WTC11 (cell line): Measurements from ENCODE around the gene PRDM2. TPM values are rescaled to one million over a fixed set of nuclear protein-coding genes. Genes with fewer than 3 reads are reported as not detected.

ENCODE experiments used
- ATAC-seq: fragments of 200-7000 bp; cut with Tn5 transposase; 2 replicates; pipeline ENCODE4 v1.10.0; 2021; ENCODE audit warnings: mild to moderate bottlenecking, moderate library complexity
- CTCF ChIA-PET: fragments of 300-600 bp; sonication (Branson Sonifier 250); formaldehyde crosslinking; loops from one replicate; lab custom pipeline; 2021; ENCODE audit warnings: antibody characterized with exemption; lab: Charles Lee
- POLR2A ChIA-PET: fragments of 350-600 bp; sonication (Branson Sonifier 250); formaldehyde crosslinking; loops from one replicate; lab custom pipeline; 2021; ENCODE audit warnings: antibody characterized with exemption; lab: Charles Lee
- DNase-seq: peaks from one replicate; pipeline ENCODE4 v3.0.0; 2021; ENCODE audit warnings: low spot score
- H3K27ac Mint-ChIP-seq: 2 replicates; pipeline ENCODE4 v1.8.0; 2021; ENCODE audit warnings: mixed read lengths
- H3K27me3 Mint-ChIP-seq: 2 replicates; pipeline ENCODE4 v1.8.0; 2021; ENCODE audit warnings: low read depth, mild to moderate bottlenecking, moderate library complexity, mixed read lengths
- H3K36me3 Mint-ChIP-seq: 2 replicates; pipeline ENCODE4 v1.8.0; 2021; ENCODE audit warnings: mixed read lengths
- H3K4me1 Mint-ChIP-seq: 2 replicates; pipeline ENCODE4 v1.8.0; 2022; ENCODE audit warnings: mixed read lengths
- H3K4me3 Mint-ChIP-seq: 2 replicates; pipeline ENCODE4 v1.8.0; 2021; ENCODE audit warnings: mild to moderate bottlenecking, moderate library complexity, mixed read lengths
- H3K9me3 Mint-ChIP-seq: 2 replicates; pipeline ENCODE4 v1.8.0; 2021; ENCODE audit warnings: mixed read lengths
- AFF4 ChIP-seq: sonication (generic); formaldehyde crosslinking; IDR thresholded peaks from 2 replicates; pipeline ENCODE4 v1.8.1; 2023; ENCODE audit warnings: mild to moderate bottlenecking, missing genetic modification reagents, borderline replicate concordance
- CREB1 ChIP-seq: sonication (generic); formaldehyde crosslinking; IDR thresholded peaks from 2 replicates; pipeline ENCODE4 v1.8.0; 2023; ENCODE audit warnings: mild to moderate bottlenecking, missing genetic modification reagents
- FOXK1 ChIP-seq: sonication (generic); formaldehyde crosslinking; IDR thresholded peaks from 2 replicates; pipeline ENCODE4 v1.8.0; 2022; ENCODE audit warnings: mild to moderate bottlenecking, moderate library complexity, missing genetic modification reagents
- FOXP1 ChIP-seq: sonication (generic); formaldehyde crosslinking; IDR thresholded peaks from 2 replicates; pipeline ENCODE4 v1.8.0; 2022; ENCODE audit warnings: missing genetic modification reagents, mild to moderate bottlenecking, moderate library complexity, borderline replicate concordance
- MLX ChIP-seq: sonication (generic); formaldehyde crosslinking; IDR thresholded peaks from 2 replicates; pipeline ENCODE4 v1.8.1; 2023; ENCODE audit warnings: mild to moderate bottlenecking, missing genetic modification reagents, moderate library complexity
- MYBL2 ChIP-seq: sonication (generic); formaldehyde crosslinking; IDR thresholded peaks from 2 replicates; pipeline ENCODE4 v1.8.1; 2023; ENCODE audit warnings: mild to moderate bottlenecking, moderate library complexity, missing genetic modification reagents
- NFATC4 ChIP-seq: fragments of 250-450 bp; sonication (Bioruptor Pico); IDR thresholded peaks from 2 replicates; pipeline ENCODE4 v1.9.0; 2021; ENCODE audit warnings: mild to moderate bottlenecking
- NFE2L1 ChIP-seq: sonication (generic); formaldehyde crosslinking; IDR thresholded peaks from 2 replicates; pipeline ENCODE4 v1.8.1; 2023; ENCODE audit warnings: missing genetic modification reagents
- NFYB ChIP-seq: sonication (generic); formaldehyde crosslinking; conservative IDR thresholded peaks from 2 replicates; pipeline ENCODE4 v1.8.0; 2022; ENCODE audit warnings: low read depth, missing genetic modification reagents
- PRRX2 ChIP-seq: fragments of 250-450 bp; sonication (Bioruptor Pico); IDR thresholded peaks from 2 replicates; pipeline ENCODE4 v1.8.0; 2021; ENCODE audit warnings: mild to moderate bottlenecking
- TEAD4 ChIP-seq: sonication (generic); formaldehyde crosslinking; IDR thresholded peaks from 2 replicates; pipeline ENCODE4 v1.8.0; 2022; ENCODE audit warnings: mild to moderate bottlenecking, missing genetic modification reagents
- total RNA-seq: library from RNA; stranded (reverse); gene quantifications from 3 replicates; pipeline ENCODE4 v1.2.3, GENCODE V29; 2021
- TF ChIP-seq, protein P1 (sequence below): fragments of 250-450 bp; sonication (Bioruptor Pico); IDR thresholded peaks from 2 replicates; pipeline ENCODE4 v1.9.0; 2021; ENCODE audit warnings: mild to moderate bottlenecking
- TF ChIP-seq, protein P2 (sequence below): sonication (generic); formaldehyde crosslinking; conservative IDR thresholded peaks from 2 replicates; pipeline ENCODE4 v1.8.1; 2022; ENCODE audit warnings: mild to moderate bottlenecking, missing genetic modification reagents
- TF ChIP-seq, protein P3 (sequence below): sonication (generic); formaldehyde crosslinking; IDR thresholded peaks from 2 replicates; pipeline ENCODE4 v1.8.1; 2022; ENCODE audit warnings: mild to moderate bottlenecking, moderate library complexity, missing genetic modification reagents
- TF ChIP-seq, protein P4 (sequence below): fragments of 250-450 bp; sonication (Bioruptor Pico); IDR thresholded peaks from 2 replicates; pipeline ENCODE4 v1.9.0; 2021; ENCODE audit warnings: mild to moderate bottlenecking, borderline replicate concordance

PRDM2 gene
- total RNA-seq, 1 experiment from 2014 or later = 25.0 TPM

GRCh38 chr1:13782634-13783360 lies 82.8 kb downstream of the PRDM2 start (continued):
- TF ChIP-seq, protein P1, sequence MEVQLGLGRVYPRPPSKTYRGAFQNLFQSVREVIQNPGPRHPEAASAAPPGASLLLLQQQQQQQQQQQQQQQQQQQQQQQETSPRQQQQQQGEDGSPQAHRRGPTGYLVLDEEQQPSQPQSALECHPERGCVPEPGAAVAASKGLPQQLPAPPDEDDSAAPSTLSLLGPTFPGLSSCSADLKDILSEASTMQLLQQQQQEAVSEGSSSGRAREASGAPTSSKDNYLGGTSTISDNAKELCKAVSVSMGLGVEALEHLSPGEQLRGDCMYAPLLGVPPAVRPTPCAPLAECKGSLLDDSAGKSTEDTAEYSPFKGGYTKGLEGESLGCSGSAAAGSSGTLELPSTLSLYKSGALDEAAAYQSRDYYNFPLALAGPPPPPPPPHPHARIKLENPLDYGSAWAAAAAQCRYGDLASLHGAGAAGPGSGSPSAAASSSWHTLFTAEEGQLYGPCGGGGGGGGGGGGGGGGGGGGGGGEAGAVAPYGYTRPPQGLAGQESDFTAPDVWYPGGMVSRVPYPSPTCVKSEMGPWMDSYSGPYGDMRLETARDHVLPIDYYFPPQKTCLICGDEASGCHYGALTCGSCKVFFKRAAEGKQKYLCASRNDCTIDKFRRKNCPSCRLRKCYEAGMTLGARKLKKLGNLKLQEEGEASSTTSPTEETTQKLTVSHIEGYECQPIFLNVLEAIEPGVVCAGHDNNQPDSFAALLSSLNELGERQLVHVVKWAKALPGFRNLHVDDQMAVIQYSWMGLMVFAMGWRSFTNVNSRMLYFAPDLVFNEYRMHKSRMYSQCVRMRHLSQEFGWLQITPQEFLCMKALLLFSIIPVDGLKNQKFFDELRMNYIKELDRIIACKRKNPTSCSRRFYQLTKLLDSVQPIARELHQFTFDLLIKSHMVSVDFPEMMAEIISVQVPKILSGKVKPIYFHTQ = no peak

DNA sequence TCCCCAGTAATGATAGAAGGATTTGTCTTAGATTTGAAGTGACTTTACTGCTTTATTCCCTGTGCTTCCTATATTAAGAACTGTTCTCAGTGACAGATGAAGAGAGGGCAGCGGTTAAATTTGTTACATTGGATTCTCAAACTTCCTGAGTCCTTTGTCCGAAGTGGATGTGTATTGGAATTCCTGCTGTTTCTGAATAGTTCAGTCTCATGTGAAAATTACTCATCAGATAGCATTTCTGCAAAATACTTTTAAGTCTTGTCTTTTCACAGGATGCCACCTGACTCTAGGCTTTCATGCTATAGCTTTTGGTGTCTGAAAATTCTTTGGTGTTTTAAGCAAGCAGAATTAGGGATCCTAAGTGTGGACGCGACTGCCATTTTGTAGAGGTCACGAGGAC lies 83.6 kb downstream of the PRDM2 start:
- CTCF ChIA-PET = interaction anchor here (1.2 kb wide), 1 partner anchor 45 kb away, joined by 3 read pairs; no protein-coding TSS in a partner anchor
- no peak overlapping the region for H3K4me3 Mint-ChIP-seq
- ATAC-seq = no peak

DNA sequence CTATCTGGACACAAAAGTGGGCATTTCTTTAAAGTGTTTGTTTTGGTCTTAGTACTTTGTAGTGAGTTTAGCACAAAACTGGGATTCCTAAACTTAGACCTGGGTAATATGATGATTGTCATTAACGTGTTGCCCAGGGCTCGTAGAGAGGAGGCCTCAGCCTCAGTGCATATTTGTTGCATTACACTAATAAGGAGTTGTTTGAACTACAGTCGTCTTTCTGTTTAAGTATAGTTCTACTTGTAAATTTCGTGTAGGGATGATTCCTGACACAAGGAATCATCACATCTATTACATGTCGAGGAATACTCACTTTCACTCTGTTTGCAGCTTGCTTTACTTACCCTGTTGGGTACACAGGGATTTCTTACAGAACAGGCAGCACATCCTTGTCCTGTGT lies 85.0 kb downstream of the PRDM2 start:
- TF ChIP-seq AFF4 (CRISPR knock-in tag) (no peak), NFATC4 (CRISPR knock-in tag) (no peak), FOXP1 (CRISPR knock-in tag) (no peak), MLX (no peak), FOXK1 (CRISPR knock-in tag) (no peak)
- TF ChIP-seq, protein P2, sequence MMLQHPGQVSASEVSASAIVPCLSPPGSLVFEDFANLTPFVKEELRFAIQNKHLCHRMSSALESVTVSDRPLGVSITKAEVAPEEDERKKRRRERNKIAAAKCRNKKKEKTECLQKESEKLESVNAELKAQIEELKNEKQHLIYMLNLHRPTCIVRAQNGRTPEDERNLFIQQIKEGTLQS (CRISPR knock-in tag) = no peak
- TF ChIP-seq, protein P3, sequence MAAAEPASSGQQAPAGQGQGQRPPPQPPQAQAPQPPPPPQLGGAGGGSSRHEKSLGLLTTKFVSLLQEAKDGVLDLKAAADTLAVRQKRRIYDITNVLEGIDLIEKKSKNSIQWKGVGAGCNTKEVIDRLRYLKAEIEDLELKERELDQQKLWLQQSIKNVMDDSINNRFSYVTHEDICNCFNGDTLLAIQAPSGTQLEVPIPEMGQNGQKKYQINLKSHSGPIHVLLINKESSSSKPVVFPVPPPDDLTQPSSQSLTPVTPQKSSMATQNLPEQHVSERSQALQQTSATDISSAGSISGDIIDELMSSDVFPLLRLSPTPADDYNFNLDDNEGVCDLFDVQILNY (CRISPR knock-in tag) = no peak
- peaks cover 47% of the 10 kb centered on the region for H3K4me1 Mint-ChIP-seq
- no peak for ATAC-seq
- ChIA-PET CTCF (interaction anchor here (1.1 to 1.2 kb wide), 2 partner anchors 44 to 166 kb away, joined by 3 read pairs; no protein-coding TSS in a partner anchor), POLR2A (no interaction called here)
- no peak overlapping the region for H3K4me3 Mint-ChIP-seq
- no peaks in the 10 kb centered on the region for H3K9me3 Mint-ChIP-seq
- peaks cover 16% of the 10 kb centered on the region for H3K36me3 Mint-ChIP-seq
- H3K27ac Mint-ChIP-seq = no peak overlapping the region
- DNase-seq = no peak
- H3K27me3 Mint-ChIP-seq = no peaks in the 10 kb centered on the region

More for the DNA sequence above, 83.6 kb downstream of the PRDM2 start:
- no peak overlapping the region for H3K27ac Mint-ChIP-seq
- no peak for DNase-seq
- no peaks in the 10 kb centered on the region for H3K27me3 Mint-ChIP-seq
- no peak for TF ChIP-seq FOXK1 (CRISPR knock-in tag)
- TF ChIP-seq TEAD4 (CRISPR knock-in tag) = no peak
- POLR2A ChIA-PET = no interaction called here
- peaks cover 47% of the 10 kb centered on the region for H3K4me1 Mint-ChIP-seq
- H3K36me3 Mint-ChIP-seq = peaks cover 29% of the 10 kb centered on the region
- no peaks in the 10 kb centered on the region for H3K9me3 Mint-ChIP-seq

- no peak overlapping the region for H3K4me3 Mint-ChIP-seq
- CTCF ChIA-PET = no interaction called here
- TF ChIP-seq CREB1 (CRISPR knock-in tag) = no peak
- TF ChIP-seq, protein P4, sequence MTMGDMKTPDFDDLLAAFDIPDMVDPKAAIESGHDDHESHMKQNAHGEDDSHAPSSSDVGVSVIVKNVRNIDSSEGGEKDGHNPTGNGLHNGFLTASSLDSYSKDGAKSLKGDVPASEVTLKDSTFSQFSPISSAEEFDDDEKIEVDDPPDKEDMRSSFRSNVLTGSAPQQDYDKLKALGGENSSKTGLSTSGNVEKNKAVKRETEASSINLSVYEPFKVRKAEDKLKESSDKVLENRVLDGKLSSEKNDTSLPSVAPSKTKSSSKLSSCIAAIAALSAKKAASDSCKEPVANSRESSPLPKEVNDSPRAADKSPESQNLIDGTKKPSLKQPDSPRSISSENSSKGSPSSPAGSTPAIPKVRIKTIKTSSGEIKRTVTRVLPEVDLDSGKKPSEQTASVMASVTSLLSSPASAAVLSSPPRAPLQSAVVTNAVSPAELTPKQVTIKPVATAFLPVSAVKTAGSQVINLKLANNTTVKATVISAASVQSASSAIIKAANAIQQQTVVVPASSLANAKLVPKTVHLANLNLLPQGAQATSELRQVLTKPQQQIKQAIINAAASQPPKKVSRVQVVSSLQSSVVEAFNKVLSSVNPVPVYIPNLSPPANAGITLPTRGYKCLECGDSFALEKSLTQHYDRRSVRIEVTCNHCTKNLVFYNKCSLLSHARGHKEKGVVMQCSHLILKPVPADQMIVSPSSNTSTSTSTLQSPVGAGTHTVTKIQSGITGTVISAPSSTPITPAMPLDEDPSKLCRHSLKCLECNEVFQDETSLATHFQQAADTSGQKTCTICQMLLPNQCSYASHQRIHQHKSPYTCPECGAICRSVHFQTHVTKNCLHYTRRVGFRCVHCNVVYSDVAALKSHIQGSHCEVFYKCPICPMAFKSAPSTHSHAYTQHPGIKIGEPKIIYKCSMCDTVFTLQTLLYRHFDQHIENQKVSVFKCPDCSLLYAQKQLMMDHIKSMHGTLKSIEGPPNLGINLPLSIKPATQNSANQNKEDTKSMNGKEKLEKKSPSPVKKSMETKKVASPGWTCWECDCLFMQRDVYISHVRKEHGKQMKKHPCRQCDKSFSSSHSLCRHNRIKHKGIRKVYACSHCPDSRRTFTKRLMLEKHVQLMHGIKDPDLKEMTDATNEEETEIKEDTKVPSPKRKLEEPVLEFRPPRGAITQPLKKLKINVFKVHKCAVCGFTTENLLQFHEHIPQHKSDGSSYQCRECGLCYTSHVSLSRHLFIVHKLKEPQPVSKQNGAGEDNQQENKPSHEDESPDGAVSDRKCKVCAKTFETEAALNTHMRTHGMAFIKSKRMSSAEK (CRISPR knock-in tag) = no peak
- TF ChIP-seq NFYB = no peak
- TF ChIP-seq NFE2L1 (CRISPR knock-in tag) = no peak
- TF ChIP-seq PRRX2 (CRISPR knock-in tag) = no peak
- no peak for TF ChIP-seq MYBL2 (CRISPR knock-in tag)
Measured at GRCh38 chr1:13786541-13786940, 86.6 kb downstream of the PRDM2 start.

More at GRCh38 chr1:13786541-13786940, 86.6 kb downstream of the PRDM2 start:
- POLR2A ChIA-PET = no interaction called here
- Mint-ChIP-seq H3K27ac (0 out of 2 replicates have a peak overlapping the region, but pooled peaks have one; percentile 50), H3K4me1 (peaks cover 46% of the 10 kb centered on the region), H3K36me3 (peaks cover 9% of the 10 kb centered on the region), H3K27me3 (no peaks in the 10 kb centered on the region), H3K9me3 (no peaks in the 10 kb centered on the region)
- ATAC-seq (no peak), DNase-seq (no peak)
